Neural cell (in vitro differentiated cells): Measurements from ENCODE around the gene CCDC106. TPM values are rescaled to one million over a fixed set of nuclear protein-coding genes. Genes with fewer than 3 reads are reported as not detected.

Experiments used
- H2AFZ ChIP-seq: fragments of 200-600, 300-800 bp; sonication (generic), shearing (Covaris generic); 2 replicates; pipeline ENCODE4 v1.6.0; 2014; ENCODE audit warnings: low read depth, mild to moderate bottlenecking, antibody characterized with exemption, low read length, moderate library complexity
- H3F3A ChIP-seq: fragments of 200-600 bp; shearing (Covaris generic); 2 replicates; pipeline ENCODE4 v1.6.1; 2016; ENCODE audit warnings: mild to moderate bottlenecking, moderate library complexity, mixed read lengths, antibody characterized with exemption, low read length; ENCODE audit not compliant: insufficient read depth, poor library complexity, severe bottlenecking
- H3K27ac ChIP-seq: fragments of 200-600, 300-800 bp; sonication (generic), shearing (Covaris generic); 2 replicates; pipeline ENCODE4 v1.5.1; 2014; ENCODE audit warnings: mild to moderate bottlenecking, low read length, moderate library complexity
- H3K27me3 ChIP-seq: fragments of 300-800, 200-600 bp; sonication (generic), shearing (Covaris generic); 2 replicates; pipeline ENCODE4 v1.6.0; 2014; ENCODE audit warnings: mild to moderate bottlenecking, low read depth, low read length, moderate library complexity; ENCODE audit not compliant: insufficient read depth
- H3K36me3 ChIP-seq: fragments of 300-800, 200-600 bp; sonication (generic), shearing (Covaris generic); 2 replicates; pipeline ENCODE4 v1.5.1; 2014; ENCODE audit warnings: mild to moderate bottlenecking, antibody characterized with exemption, low read length, moderate library complexity; ENCODE audit not compliant: insufficient read depth
- H3K4me2 ChIP-seq: fragments of 300-800, 200-600 bp; sonication (generic), shearing (Covaris generic); 2 replicates; pipeline ENCODE4 v1.6.0; 2014; ENCODE audit warnings: mild to moderate bottlenecking, low read length
- H3K4me3 ChIP-seq: fragments of 300-800, 200-600 bp; sonication (generic), shearing (Covaris generic); 2 replicates; pipeline ENCODE4 v1.5.1; 2014; ENCODE audit warnings: mild to moderate bottlenecking, low read length, moderate library complexity
- H3K79me2 ChIP-seq: fragments of 200-600 bp; shearing (Covaris generic); replicated peaks from 2 replicates; pipeline ENCODE4 v1.6.0; 2014; ENCODE audit warnings: mild to moderate bottlenecking, low read length, moderate library complexity; ENCODE audit not compliant: insufficient read depth
- H3K9ac ChIP-seq: fragments of 300-800, 200-600 bp; sonication (generic), shearing (Covaris generic); 2 replicates; pipeline ENCODE4 v1.6.1; 2016; ENCODE audit warnings: mild to moderate bottlenecking, low read length, mixed read lengths
- H3K9me2 ChIP-seq: fragments of 200-600 bp; shearing (Covaris generic); 2 replicates; pipeline ENCODE4 v1.6.1; 2016; ENCODE audit warnings: mild to moderate bottlenecking, low read length, mixed read lengths; ENCODE audit not compliant: insufficient read depth
- H3K9me3 ChIP-seq: fragments of 200-600, 300-800 bp; sonication (generic), shearing (Covaris generic); 2 replicates; pipeline ENCODE4 v1.6.1; 2016; ENCODE audit warnings: mild to moderate bottlenecking, mixed run types, low read length, moderate library complexity, mixed read lengths
- H4K20me1 ChIP-seq: fragments of 200-600 bp; shearing (Covaris generic); 2 replicates; pipeline ENCODE4 v1.6.1; 2016; ENCODE audit warnings: mild to moderate bottlenecking, mixed run types; ENCODE audit not compliant: insufficient read depth
- EP300 ChIP-seq: fragments of 450-650 bp; conservative IDR thresholded peaks from 2 replicates; pipeline ENCODE4 v1.6.1; 2014; ENCODE audit warnings: antibody characterized with exemption, mild to moderate bottlenecking, moderate library complexity; ENCODE audit not compliant: poor library complexity, severe bottlenecking
- EZH2 ChIP-seq: fragments of 200-600, 300-800 bp; shearing (Covaris generic), sonication (generic); IDR thresholded peaks from 2 replicates; pipeline ENCODE4 v1.6.1; 2014; ENCODE audit warnings: antibody characterized with exemption, low read length, borderline replicate concordance, mild to moderate bottlenecking; ENCODE audit not compliant: insufficient read depth, poor library complexity, severe bottlenecking
- MXI1 ChIP-seq: fragments of 450-650 bp; conservative IDR thresholded peaks from 2 replicates; pipeline ENCODE4 v1.6.1; 2014; ENCODE audit warnings: antibody characterized with exemption, mild to moderate bottlenecking; ENCODE audit not compliant: poor library complexity, severe bottlenecking
- POLR2AphosphoS5 ChIP-seq: IDR thresholded peaks from 2 replicates; pipeline ENCODE4 v1.6.1; 2012
- RAD21 ChIP-seq: fragments of 450-650 bp; conservative IDR thresholded peaks from 2 replicates; pipeline ENCODE4 v1.6.1; 2014; ENCODE audit warnings: antibody characterized with exemption, mild to moderate bottlenecking, moderate library complexity
- SMC3 ChIP-seq: fragments of 450-650 bp; conservative IDR thresholded peaks from 2 replicates; pipeline ENCODE4 v1.6.1; 2014; ENCODE audit warnings: antibody characterized with exemption, mild to moderate bottlenecking, moderate library complexity; ENCODE audit not compliant: poor library complexity
- TAF1 ChIP-seq: IDR thresholded peaks from 2 replicates; pipeline ENCODE4 v1.6.1; 2012; ENCODE audit warnings: low read depth
- polyA plus RNA-seq: library from polyadenylated mRNA; depleted of rRNA; stranded (reverse); fragments of >200 nt; gene quantifications from 2 replicates; pipeline ENCODE4 v1.2.3, GENCODE V29; 2014
- TF ChIP-seq, protein P1 (sequence below): fragments of 450-650 bp; IDR thresholded peaks from 2 replicates; pipeline ENCODE4 v1.5.1; 2014; ENCODE audit warnings: antibody characterized with exemption, mild to moderate bottlenecking, moderate library complexity; ENCODE audit not compliant: poor library complexity, severe bottlenecking
- TF ChIP-seq, protein P2 (sequence below): IDR thresholded peaks from 2 replicates; pipeline ENCODE4 v1.6.1; 2012; ENCODE audit warnings: borderline replicate concordance

The CCDC106 gene
- polyA plus RNA-seq, 1 donor from 2014 or later = 33.8 TPM

DNA sequence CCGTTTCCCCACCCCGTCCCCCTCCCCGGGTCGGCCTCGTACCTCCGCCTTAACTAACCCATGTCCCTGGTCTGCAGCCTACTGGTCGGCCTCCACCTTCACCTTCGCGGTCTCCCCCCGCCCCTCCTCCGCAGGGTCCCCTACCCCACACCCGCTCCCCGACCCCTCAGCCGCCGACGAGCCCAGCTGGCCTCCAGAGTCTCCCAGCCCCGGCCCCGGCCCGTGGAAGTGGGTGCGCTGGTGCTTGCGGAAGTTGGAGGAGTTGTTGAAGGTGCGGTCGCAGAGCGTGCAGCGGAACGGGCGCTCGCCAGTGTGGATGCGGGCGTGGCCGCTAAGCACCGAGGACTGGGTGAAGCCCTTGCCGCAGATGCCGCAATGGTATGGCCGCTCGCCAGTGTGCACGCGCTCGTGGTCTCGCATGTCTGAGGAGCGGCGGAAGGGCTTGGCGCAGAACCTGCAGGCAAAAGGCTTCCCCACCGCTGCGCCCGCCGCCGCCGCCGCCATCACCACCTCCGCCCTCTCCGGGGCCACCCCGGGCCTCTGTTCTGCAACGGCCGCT, 26.3 kb upstream of the CCDC106 start:
- Histone ChIP-seq H3K36me3 (no peaks in the 10 kb centered on the region), H3K27ac (no peak overlapping the region), H3K4me3 (no peak overlapping the region), H3F3A (no peaks in the 10 kb centered on the region), H3K9me3 (no peaks in the 10 kb centered on the region), H3K4me2 (no peak overlapping the region), H3K9ac (no peak overlapping the region), H3K9me2 (no peaks in the 10 kb centered on the region), H3K79me2 (peaks cover 8% of the 10 kb centered on the region), H4K20me1 (no peaks in the 10 kb centered on the region), H2AFZ (no peak overlapping the region), H3K27me3 (no peaks in the 10 kb centered on the region)
- TF ChIP-seq EP300 (no peak), POLR2AphosphoS5 (no peak), RAD21 (no peak), TAF1 (no peak), EZH2 (no peak), MXI1 (no peak), SMC3 (no peak)
- TF ChIP-seq, protein P1, sequence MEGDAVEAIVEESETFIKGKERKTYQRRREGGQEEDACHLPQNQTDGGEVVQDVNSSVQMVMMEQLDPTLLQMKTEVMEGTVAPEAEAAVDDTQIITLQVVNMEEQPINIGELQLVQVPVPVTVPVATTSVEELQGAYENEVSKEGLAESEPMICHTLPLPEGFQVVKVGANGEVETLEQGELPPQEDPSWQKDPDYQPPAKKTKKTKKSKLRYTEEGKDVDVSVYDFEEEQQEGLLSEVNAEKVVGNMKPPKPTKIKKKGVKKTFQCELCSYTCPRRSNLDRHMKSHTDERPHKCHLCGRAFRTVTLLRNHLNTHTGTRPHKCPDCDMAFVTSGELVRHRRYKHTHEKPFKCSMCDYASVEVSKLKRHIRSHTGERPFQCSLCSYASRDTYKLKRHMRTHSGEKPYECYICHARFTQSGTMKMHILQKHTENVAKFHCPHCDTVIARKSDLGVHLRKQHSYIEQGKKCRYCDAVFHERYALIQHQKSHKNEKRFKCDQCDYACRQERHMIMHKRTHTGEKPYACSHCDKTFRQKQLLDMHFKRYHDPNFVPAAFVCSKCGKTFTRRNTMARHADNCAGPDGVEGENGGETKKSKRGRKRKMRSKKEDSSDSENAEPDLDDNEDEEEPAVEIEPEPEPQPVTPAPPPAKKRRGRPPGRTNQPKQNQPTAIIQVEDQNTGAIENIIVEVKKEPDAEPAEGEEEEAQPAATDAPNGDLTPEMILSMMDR = no peak
- TF ChIP-seq, protein P2, sequence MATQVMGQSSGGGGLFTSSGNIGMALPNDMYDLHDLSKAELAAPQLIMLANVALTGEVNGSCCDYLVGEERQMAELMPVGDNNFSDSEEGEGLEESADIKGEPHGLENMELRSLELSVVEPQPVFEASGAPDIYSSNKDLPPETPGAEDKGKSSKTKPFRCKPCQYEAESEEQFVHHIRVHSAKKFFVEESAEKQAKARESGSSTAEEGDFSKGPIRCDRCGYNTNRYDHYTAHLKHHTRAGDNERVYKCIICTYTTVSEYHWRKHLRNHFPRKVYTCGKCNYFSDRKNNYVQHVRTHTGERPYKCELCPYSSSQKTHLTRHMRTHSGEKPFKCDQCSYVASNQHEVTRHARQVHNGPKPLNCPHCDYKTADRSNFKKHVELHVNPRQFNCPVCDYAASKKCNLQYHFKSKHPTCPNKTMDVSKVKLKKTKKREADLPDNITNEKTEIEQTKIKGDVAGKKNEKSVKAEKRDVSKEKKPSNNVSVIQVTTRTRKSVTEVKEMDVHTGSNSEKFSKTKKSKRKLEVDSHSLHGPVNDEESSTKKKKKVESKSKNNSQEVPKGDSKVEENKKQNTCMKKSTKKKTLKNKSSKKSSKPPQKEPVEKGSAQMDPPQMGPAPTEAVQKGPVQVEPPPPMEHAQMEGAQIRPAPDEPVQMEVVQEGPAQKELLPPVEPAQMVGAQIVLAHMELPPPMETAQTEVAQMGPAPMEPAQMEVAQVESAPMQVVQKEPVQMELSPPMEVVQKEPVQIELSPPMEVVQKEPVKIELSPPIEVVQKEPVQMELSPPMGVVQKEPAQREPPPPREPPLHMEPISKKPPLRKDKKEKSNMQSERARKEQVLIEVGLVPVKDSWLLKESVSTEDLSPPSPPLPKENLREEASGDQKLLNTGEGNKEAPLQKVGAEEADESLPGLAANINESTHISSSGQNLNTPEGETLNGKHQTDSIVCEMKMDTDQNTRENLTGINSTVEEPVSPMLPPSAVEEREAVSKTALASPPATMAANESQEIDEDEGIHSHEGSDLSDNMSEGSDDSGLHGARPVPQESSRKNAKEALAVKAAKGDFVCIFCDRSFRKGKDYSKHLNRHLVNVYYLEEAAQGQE = no peak

DNA sequence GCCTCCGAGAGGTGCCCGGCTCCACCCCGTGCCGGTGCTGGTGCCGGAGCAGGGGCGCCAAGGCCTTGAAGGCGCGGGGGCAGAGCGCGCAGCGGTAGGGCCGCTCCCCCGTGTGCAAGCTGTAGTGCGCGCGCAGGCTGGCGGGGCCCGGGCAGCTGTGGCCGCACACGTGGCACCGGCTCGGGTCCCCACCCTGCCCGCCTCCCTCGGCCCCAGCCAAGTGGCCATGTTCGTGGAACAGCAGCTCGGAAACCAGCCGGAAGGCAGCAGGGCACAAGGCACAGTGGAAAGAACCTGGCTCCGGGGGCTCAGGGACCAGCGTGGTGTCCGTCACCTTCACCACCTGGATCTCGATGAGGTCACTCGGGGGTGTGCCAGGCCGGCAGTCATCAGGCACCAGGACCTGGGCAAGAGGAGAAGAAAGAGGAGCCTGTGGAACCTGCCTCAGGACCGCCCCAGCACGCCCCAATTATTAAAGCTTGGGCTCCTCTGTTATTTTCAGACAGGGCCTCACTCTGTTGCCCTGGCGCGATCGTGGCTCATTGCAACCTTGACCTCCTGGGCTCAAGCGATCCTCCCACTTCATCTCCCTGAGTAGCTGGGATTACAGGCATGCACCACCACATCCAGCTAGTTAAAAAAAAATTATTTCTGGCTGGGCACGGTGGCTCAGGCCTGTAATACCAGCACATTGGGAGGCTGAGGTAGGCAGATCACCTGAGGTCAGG, 25.6 kb upstream of the CCDC106 start:
- H2AFZ ChIP-seq = no peak overlapping the region
- H3K27me3 ChIP-seq = no peaks in the 10 kb centered on the region
- no peaks in the 10 kb centered on the region for H3K9me2 ChIP-seq
- no peak overlapping the region for H3K27ac ChIP-seq
- no peak overlapping the region for H3K9ac ChIP-seq
- no peaks in the 10 kb centered on the region for H4K20me1 ChIP-seq
- H3F3A ChIP-seq = no peaks in the 10 kb centered on the region
- H3K79me2 ChIP-seq = peaks cover 8% of the 10 kb centered on the region
- H3K4me2 ChIP-seq = no peak overlapping the region
- no peaks in the 10 kb centered on the region for H3K9me3 ChIP-seq
- no peak overlapping the region for H3K4me3 ChIP-seq
- H3K36me3 ChIP-seq = no peaks in the 10 kb centered on the region
- TF ChIP-seq EZH2 (no peak), TAF1 (no peak)
